Stimulated activated CD8-positive, alpha-beta memory T cell treated with anti-CD3 and anti-CD28 coated beads, Interleukin-4, amount 100 ng/mL, for 48 hours (primary cell): ENCODE measurements around the gene BMP4.
A peak's percentile ranks its signal among the peaks of the same experiment; 100 is the strongest.

ENCODE experiments used
- DNase-seq: peaks from one replicate; pipeline ENCODE4 v3.0.0-alpha.2; 2020

BMP4 gene

GRCh38 chr14:53963320-53964227, 6.9 kb upstream of the BMP4 start:
- no peak for DNase-seq

GRCh38 chr14:53962953-53963319, 6.3 kb upstream of the BMP4 start:
- DNase-seq, result no peak

GRCh38 chr14:53958628-53959027, 2.0 kb upstream of the BMP4 start:
- no peak for DNase-seq

GRCh38 chr14:53957739-53958138, 1.1 kb upstream of the BMP4 start:
- no peak for DNase-seq

- DNase-seq, result peak; percentile 30
These were observed 776 bp downstream of the BMP4 start for GRCh38 chr14:53955671-53956426.

- DNase-seq, result no peak
These were observed 1.4 kb downstream of the BMP4 start for GRCh38 chr14:53955229-53955556.

GRCh38 chr14:53954551-53955228, 1.9 kb downstream of the BMP4 start:
- peak; percentile 40 for DNase-seq

GRCh38 chr14:53953828-53954550, 2.6 kb downstream of the BMP4 start:
- peak; percentile 27 for DNase-seq

- DNase-seq, result peak; percentile 30
These were observed 3.4 kb downstream of the BMP4 start for GRCh38 chr14:53953002-53953827.

- DNase-seq, result no peak
These were observed 4.1 kb downstream of the BMP4 start for GRCh38 chr14:53952533-53952932.

- no peak for DNase-seq
These were observed 4.9 kb downstream of the BMP4 start for GRCh38 chr14:53951627-53952303.

GRCh38 chr14:53951243-53951626, 5.4 kb downstream of the BMP4 start:
- DNase-seq, result no peak

GRCh38 chr14:53950031-53950793, 6.4 kb downstream of the BMP4 start:
- no peak for DNase-seq

GRCh38 chr14:53949201-53949600, 7.4 kb downstream of the BMP4 start:
- DNase-seq, result no peak

GRCh38 chr14:53948205-53948884, 8.3 kb downstream of the BMP4 start:
- no peak for DNase-seq

GRCh38 chr14:53947452-53948204, 9.0 kb downstream of the BMP4 start:
- no peak for DNase-seq

GRCh38 chr14:53947094-53947445, 9.6 kb downstream of the BMP4 start:
- DNase-seq, result no peak

GRCh38 chr14:53946404-53947093, 10.1 kb downstream of the BMP4 start:
- DNase-seq, result no peak

GRCh38 chr14:53946071-53946403, 10.6 kb downstream of the BMP4 start:
- DNase-seq, result no peak
